Right lobe of liver (tissue), 4 donors: ENCODE data around the gene TMEM8B.

ENCODE experiments used
- CTCF ChIP-seq, 4 donors: fragments of 200-600 bp in 3 of 4; fragments of 450-650 bp in 1 of 4; IDR thresholded peaks; one replicate each; pipeline versions ENCODE4 v1.5.1 to v1.8.0; 2016 to 2022; ENCODE audit warnings: antibody characterized with exemption in 4 of 4, mild to moderate bottlenecking in 2 of 4
- POLR2A ChIP-seq: fragments of 450-650 bp; IDR thresholded peaks from one replicate; pipeline ENCODE4 v1.6.1; 2017; ENCODE audit warnings: antibody characterized with exemption, mild to moderate bottlenecking
- donor health status: DM: no; HTN: no; CAD: no.
- donor health status: DM: no; HTN: no; CAD: no.
- donor health status: DM: no; HTN: yes; CAD: no.

- no peak for TF ChIP-seq POLR2A
- no peak for TF ChIP-seq CTCF (IDR thresholded peaks at IDR 0.05)
These were observed 328 bp upstream of the TMEM8B start, which contains the start of gene FAM221B for GRCh38 chr9:35828716-35829083.
